B cell (primary cell): Measurements from ENCODE around the gene BPIFB3. TPM values are rescaled to one million over a fixed set of nuclear protein-coding genes. Genes with fewer than 3 reads are reported as not detected.

Experiments used
- ATAC-seq: fragments of 200-7000 bp; cut with Tn5 transposase; one replicate; pipeline ENCODE4 v1.10.0; 2021; ENCODE audit warnings: low read depth, mild to moderate bottlenecking, moderate number of reproducible peaks, moderate library complexity
- CTCF ChIA-PET: fragments of 350-600 bp; sonication (Branson Sonifier 250); formaldehyde crosslinking; loops from one replicate; lab custom pipeline; 2021; ENCODE audit warnings: antibody characterized with exemption, inconsistent platforms; lab: Charles Lee
- POLR2A ChIA-PET: fragments of 350-600 bp; sonication (Branson Sonifier 250); formaldehyde crosslinking; loops from one replicate; lab custom pipeline; 2021; ENCODE audit warnings: antibody characterized with exemption; lab: Charles Lee
- DNase-seq: peaks from one replicate; pipeline ENCODE4 v3.0.0; 2013
- H2AFZ ChIP-seq: 2 replicates; pipeline ENCODE4 v1.6.1; 2012; ENCODE audit warnings: mild to moderate bottlenecking, low read depth, low read length; ENCODE audit not compliant: insufficient read depth, poor library complexity, severe bottlenecking
- H3K27ac ChIP-seq, 2 donors: 1 replicate in 1 of 2; 2 replicates in 1 of 2; pipeline ENCODE4 v1.5.1; 2012 to 2013; ENCODE audit warnings: low read length in 2 of 2, mild to moderate bottlenecking in 2 of 2, moderate library complexity in 1 of 2
- H3K27me3 ChIP-seq, 4 experiments: fragments of 200-600 bp in 1 of 4; sonication (generic) in 1 of 4; replicated peaks in 1 of 4; 1 replicate in 2 of 4; 2 replicates in 2 of 4; pipeline versions ENCODE4 v1.6.1 to v1.7.0; 2013 to 2016; ENCODE audit warnings: low read length in 3 of 4, mild to moderate bottlenecking in 2 of 4, mixed read lengths in 1 of 4, moderate library complexity in 1 of 4; ENCODE audit not compliant: insufficient read depth in 4 of 4, control insufficient read depth in 3 of 4; ENCODE audit errors: control extremely low read depth in 1 of 4
- H3K36me3 ChIP-seq, 2 experiments: replicated peaks in 1 of 2; 1 replicate in 1 of 2; 2 replicates in 1 of 2; pipeline versions ENCODE4 v1.6.1 to v1.7.1; 2013; ENCODE audit warnings: low read length in 1 of 2; ENCODE audit not compliant: insufficient read depth in 2 of 2, control insufficient read depth in 1 of 2; ENCODE audit errors: control extremely low read depth in 1 of 2, extremely low read depth in 1 of 2
- H3K4me1 ChIP-seq, 2 donors: fragments of 200-600 bp in 1 of 2; sonication (generic) in 1 of 2; 1 replicate in 1 of 2; 2 replicates in 1 of 2; pipeline versions ENCODE4 v1.5.1 to v1.6.1; 2013 to 2017; ENCODE audit warnings: low read length in 2 of 2; ENCODE audit not compliant: control insufficient read depth in 2 of 2, insufficient read depth in 2 of 2
- H3K4me2 ChIP-seq: replicated peaks from 2 replicates; pipeline ENCODE3; 2012; ENCODE audit warnings: mild to moderate bottlenecking, low read depth, low read length; ENCODE audit not compliant: poor library complexity, severe bottlenecking
- H3K4me3 ChIP-seq, 5 experiments: fragments of 200-600 bp in 1 of 5; sonication (generic) in 1 of 5; 1 replicate in 3 of 5; 2 replicates in 2 of 5; pipeline versions ENCODE4 v1.5.1 to v1.7.0; 2011 to 2016; ENCODE audit warnings: low read length in 4 of 5, mild to moderate bottlenecking in 4 of 5, low read depth in 2 of 5, control low read depth in 1 of 5, moderate library complexity in 1 of 5; ENCODE audit not compliant: insufficient read depth in 1 of 5; ENCODE audit errors: control extremely low read depth in 1 of 5, extremely low read depth in 1 of 5
- H3K79me2 ChIP-seq: fragments of 200-600 bp; sonication (generic); one replicate; pipeline ENCODE4 v1.6.0; 2016; ENCODE audit warnings: low read length; ENCODE audit not compliant: control insufficient read depth, insufficient read depth
- H3K9ac ChIP-seq: fragments of 200-600 bp; sonication (generic); 2 replicates; pipeline ENCODE4 v1.6.1; 2017; ENCODE audit warnings: mild to moderate bottlenecking, low read length, moderate library complexity
- H3K9me3 ChIP-seq, 3 donors: one replicate each; pipeline versions ENCODE4 v1.6.1 to v1.7.1; 2013; ENCODE audit warnings: low read length in 2 of 3; ENCODE audit not compliant: control insufficient read depth in 2 of 3, insufficient read depth in 1 of 3; ENCODE audit errors: control extremely low read depth in 1 of 3
- H4K20me1 ChIP-seq: 2 replicates; pipeline ENCODE4 v1.6.0; 2012; ENCODE audit warnings: mild to moderate bottlenecking, low read length; ENCODE audit not compliant: insufficient read depth, control insufficient read depth, poor library complexity, severe bottlenecking
- H3K27ac Mint-ChIP-seq: one replicate; pipeline ENCODE4 v1.8.0; 2021; ENCODE audit warnings: mixed read lengths
- H3K27me3 Mint-ChIP-seq: one replicate; pipeline ENCODE4 v1.8.0; 2021; ENCODE audit warnings: mixed read lengths
- H3K4me1 Mint-ChIP-seq: one replicate; pipeline ENCODE4 v1.8.0; 2021; ENCODE audit warnings: mixed read lengths
- H3K4me3 Mint-ChIP-seq: one replicate; pipeline ENCODE4 v1.8.0; 2021; ENCODE audit warnings: mixed read lengths
- H3K9me3 Mint-ChIP-seq: one replicate; pipeline ENCODE4 v1.8.0; 2022; ENCODE audit warnings: mixed read lengths; ENCODE audit not compliant: insufficient read depth
- EZH2 ChIP-seq: IDR thresholded peaks from 2 replicates; pipeline ENCODE4 v1.6.1; 2012; ENCODE audit warnings: borderline replicate concordance, low read depth, mild to moderate bottlenecking, moderate library complexity, low read length; ENCODE audit not compliant: insufficient read depth, poor library complexity, severe bottlenecking
- WGBS: methylation state at CpG from one replicate; pipeline ENCODE4 v1.1.5; 2013; ENCODE audit warnings: missing lambda C conversion rate; ENCODE audit not compliant: insufficient coverage; 5-methylcytosine and 5-hydroxymethylcytosine counted together
- intact Hi-C: fragments of 100-400 bp; cut with micrococcal nuclease; formaldehyde crosslinking; loops from one replicate; pipeline ENCODE4 v1.10.0; 2022
- polyA plus RNA-seq: library from polyadenylated mRNA; depleted of rRNA; stranded (reverse); fragments of >200 nt; gene quantifications from 2 replicates; pipeline ENCODE4 v1.2.3, GENCODE V29; 2012
- total RNA-seq, 2 donors: library from RNA; stranded (reverse); fragments of 120-200 nt in 1 of 2; gene quantifications; 1 replicate in 1 of 2; 2 replicates in 1 of 2; pipeline versions ENCODE4 v1.2.3 to v1.2.4, GENCODE V29; 2013 to 2022
- TF ChIP-seq, protein P1 (sequence below): fragments of 200-600 bp; IDR thresholded peaks from one replicate; pipeline ENCODE4 v1.8.0; 2022; ENCODE audit warnings: antibody characterized with exemption, mild to moderate bottlenecking

Gene BPIFB3
- total and polyA plus RNA-seq, 2 donors (not counting 1 experiment from before 2014, with no cell fraction given) = not detected

DNA sequence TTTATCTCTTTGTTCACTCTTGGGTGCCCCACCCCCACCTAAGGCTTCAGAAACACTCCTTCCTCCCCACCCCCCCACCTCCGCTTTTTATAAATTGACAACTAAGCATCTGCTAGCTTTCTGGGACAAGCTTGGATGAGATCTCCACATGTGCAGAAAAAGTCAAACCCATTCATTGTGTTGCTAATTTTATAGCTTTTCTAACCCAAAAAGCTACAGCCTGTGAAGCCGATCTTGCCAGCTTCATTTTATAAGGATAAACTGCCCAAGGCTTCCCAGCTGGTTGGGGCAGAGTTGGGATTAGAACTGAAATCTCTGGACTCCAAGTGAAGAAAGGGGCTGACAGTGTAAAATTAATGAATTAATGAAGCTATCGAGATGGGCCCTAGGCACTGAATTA lies 49.9 kb downstream of the BPIFB3 start:
- no peak overlapping the region for H3K4me2 ChIP-seq
- H3K27ac Mint-ChIP-seq = no peak overlapping the region
- H3K27me3 ChIP-seq = no peaks in the 10 kb centered on the region
- no peak overlapping the region for H3K27ac ChIP-seq
- TF ChIP-seq, protein P1, sequence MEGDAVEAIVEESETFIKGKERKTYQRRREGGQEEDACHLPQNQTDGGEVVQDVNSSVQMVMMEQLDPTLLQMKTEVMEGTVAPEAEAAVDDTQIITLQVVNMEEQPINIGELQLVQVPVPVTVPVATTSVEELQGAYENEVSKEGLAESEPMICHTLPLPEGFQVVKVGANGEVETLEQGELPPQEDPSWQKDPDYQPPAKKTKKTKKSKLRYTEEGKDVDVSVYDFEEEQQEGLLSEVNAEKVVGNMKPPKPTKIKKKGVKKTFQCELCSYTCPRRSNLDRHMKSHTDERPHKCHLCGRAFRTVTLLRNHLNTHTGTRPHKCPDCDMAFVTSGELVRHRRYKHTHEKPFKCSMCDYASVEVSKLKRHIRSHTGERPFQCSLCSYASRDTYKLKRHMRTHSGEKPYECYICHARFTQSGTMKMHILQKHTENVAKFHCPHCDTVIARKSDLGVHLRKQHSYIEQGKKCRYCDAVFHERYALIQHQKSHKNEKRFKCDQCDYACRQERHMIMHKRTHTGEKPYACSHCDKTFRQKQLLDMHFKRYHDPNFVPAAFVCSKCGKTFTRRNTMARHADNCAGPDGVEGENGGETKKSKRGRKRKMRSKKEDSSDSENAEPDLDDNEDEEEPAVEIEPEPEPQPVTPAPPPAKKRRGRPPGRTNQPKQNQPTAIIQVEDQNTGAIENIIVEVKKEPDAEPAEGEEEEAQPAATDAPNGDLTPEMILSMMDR = no peak
- no peak for TF ChIP-seq EZH2
- intact Hi-C loops = no loop called here
- H3K9me3 ChIP-seq = no peaks in the 10 kb centered on the region
- ChIA-PET POLR2A (no interaction called here), CTCF (no interaction called here)
- DNase-seq (no peak), ATAC-seq (no peak)
- no peaks in the 10 kb centered on the region for H3K4me1 ChIP-seq
- no peak overlapping the region for H3K4me3 ChIP-seq
- no peaks in the 10 kb centered on the region for H3K79me2 ChIP-seq
- H4K20me1 ChIP-seq = no peaks in the 10 kb centered on the region
- H3K27me3 Mint-ChIP-seq = peaks cover 14% of the 10 kb centered on the region
- H2AFZ ChIP-seq = no peak overlapping the region
- no peaks in the 10 kb centered on the region for H3K36me3 ChIP-seq
- H3K9me3 Mint-ChIP-seq = no peaks in the 10 kb centered on the region
- no CpG with 5 or more reads among the region's 3 CpGs for WGBS
- no peaks in the 10 kb centered on the region for H3K4me1 Mint-ChIP-seq
- no peak overlapping the region for H3K9ac ChIP-seq
- H3K4me3 Mint-ChIP-seq = no peak overlapping the region

DNA sequence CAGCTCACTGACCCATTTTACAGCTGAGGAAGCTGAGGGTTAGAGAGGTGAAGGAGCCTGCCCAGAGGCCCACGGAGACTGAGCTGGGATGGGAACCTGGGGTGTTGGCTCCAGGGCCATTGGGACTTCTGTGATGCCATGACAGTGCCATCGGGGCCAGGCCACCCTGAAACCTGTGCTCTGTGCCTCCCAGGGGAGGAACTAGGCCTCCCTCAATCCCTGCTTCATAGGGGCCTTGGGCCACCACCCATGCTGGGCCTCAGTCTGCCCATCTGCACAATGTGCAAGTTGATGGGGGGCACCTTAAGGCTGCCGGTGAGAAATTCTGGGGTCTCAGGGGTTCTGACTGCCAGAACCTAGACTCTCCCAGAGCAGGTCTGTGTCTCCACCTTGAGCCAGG lies 50.6 kb downstream of the BPIFB3 start:
- DNase-seq = no peak
- Histone ChIP-seq H3K4me2 (no peak overlapping the region), H3K4me3 (no peak overlapping the region), H3K4me1 (no peaks in the 10 kb centered on the region), H3K9me3 (no peaks in the 10 kb centered on the region), H3K79me2 (no peaks in the 10 kb centered on the region), H3K27me3 (no peaks in the 10 kb centered on the region), H3K27ac (no peak overlapping the region), H3K36me3 (no peaks in the 10 kb centered on the region), H2AFZ (no peak overlapping the region), H4K20me1 (no peaks in the 10 kb centered on the region), H3K9ac (no peak overlapping the region)
- H3K27ac Mint-ChIP-seq = no peak overlapping the region
- H3K4me1 Mint-ChIP-seq = no peaks in the 10 kb centered on the region
- H3K4me3 Mint-ChIP-seq = no peak overlapping the region
- ChIA-PET CTCF (no interaction called here), POLR2A (no interaction called here)
- H3K27me3 Mint-ChIP-seq = peaks cover 8% of the 10 kb centered on the region
- intact Hi-C loops = no loop called here
- no peak for ATAC-seq
- 77% methylated on average over 3 of the region's 3 CpGs for WGBS
- no peaks in the 10 kb centered on the region for H3K9me3 Mint-ChIP-seq
- TF ChIP-seq, protein P1 = no peak
- TF ChIP-seq EZH2 = no peak
